ENCODE results near the gene CASKIN2.

DNA sequence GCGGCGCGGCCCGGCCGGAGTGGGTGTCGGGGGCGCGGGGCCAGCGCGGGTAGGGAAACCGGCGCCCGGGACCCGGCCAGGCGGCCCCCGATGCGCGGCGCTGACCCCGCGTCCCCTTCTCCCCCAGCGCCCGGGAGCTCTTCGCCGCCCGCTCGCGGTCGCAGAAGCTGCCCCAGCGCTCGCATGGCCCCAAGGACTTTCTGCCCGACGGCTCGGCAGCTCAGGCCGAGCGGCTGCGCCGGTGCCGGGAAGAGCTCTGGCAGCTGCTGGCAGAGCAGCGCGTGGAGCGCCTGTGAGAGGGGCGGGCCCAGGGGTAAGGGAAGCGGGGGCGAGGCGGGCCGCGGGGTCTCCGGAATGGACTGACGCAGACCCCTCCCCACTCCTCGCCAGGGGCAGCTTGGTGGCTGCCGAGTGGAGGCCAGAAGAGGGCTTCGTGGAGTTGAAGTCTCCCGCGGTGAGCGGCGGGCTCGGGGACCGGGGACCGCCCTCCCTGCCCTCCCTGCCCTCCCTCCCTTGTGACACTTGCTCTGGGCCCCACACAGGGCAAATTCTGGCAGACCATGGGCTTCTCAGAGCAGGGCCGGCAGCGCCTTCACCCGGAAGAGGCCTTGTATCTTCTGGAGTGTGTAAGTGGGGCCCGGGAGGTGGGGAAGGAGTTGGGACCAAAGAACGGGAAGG is 1.4 kb upstream of the CASKIN2 start:
- TF ChIP-seq, protein P1, sequence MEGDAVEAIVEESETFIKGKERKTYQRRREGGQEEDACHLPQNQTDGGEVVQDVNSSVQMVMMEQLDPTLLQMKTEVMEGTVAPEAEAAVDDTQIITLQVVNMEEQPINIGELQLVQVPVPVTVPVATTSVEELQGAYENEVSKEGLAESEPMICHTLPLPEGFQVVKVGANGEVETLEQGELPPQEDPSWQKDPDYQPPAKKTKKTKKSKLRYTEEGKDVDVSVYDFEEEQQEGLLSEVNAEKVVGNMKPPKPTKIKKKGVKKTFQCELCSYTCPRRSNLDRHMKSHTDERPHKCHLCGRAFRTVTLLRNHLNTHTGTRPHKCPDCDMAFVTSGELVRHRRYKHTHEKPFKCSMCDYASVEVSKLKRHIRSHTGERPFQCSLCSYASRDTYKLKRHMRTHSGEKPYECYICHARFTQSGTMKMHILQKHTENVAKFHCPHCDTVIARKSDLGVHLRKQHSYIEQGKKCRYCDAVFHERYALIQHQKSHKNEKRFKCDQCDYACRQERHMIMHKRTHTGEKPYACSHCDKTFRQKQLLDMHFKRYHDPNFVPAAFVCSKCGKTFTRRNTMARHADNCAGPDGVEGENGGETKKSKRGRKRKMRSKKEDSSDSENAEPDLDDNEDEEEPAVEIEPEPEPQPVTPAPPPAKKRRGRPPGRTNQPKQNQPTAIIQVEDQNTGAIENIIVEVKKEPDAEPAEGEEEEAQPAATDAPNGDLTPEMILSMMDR (IDR thresholded peaks at IDR 0.05): no peak
- no peak for TF ChIP-seq POLR2A (IDR thresholded peaks at IDR 0.05)
